Endothelial cell of umbilical vein (primary cell): ENCODE data around the gene VIP. TPM values are rescaled to one million over a fixed set of nuclear protein-coding genes. Genes with fewer than 3 reads are reported as not detected.
A peak's percentile ranks its signal among the peaks of the same experiment; 100 is the strongest.
"Not testable (repeated sequence)": the region's sequence is repeated elsewhere in the genome, so short reads cannot be mapped to it uniquely, and the experiment has no call there.

ENCODE experiments used
- BruUV-seq: library from RNA; stranded (reverse); fragments of 400-500 nt; replicated peaks from 2 replicates; lab custom pipeline; 2021; lab: Mats Ljungman, UMichigan
- CTCF ChIA-PET: fragments of 300-600, 350-600 bp; sonication (Branson Sonifier 250); formaldehyde crosslinking; loops from one replicate; lab custom pipeline; 2021; ENCODE audit warnings: antibody characterized with exemption, inconsistent platforms; lab: Charles Lee
- POLR2A ChIA-PET: fragments of 300-600, 350-600 bp; sonication (Branson Sonifier 250); formaldehyde crosslinking; loops from one replicate; lab custom pipeline; 2021; ENCODE audit warnings: antibody characterized with exemption, inconsistent platforms; lab: Charles Lee
- DNase-seq: peaks from one replicate; pipeline ENCODE4 v3.0.0-alpha.2; 2011; ENCODE audit warnings: low read depth, low spot score
- FAIRE-seq: peaks from 2 replicates; lab custom pipeline; 2011; peaks lifted over from hg19 to GRCh38; lab: Jason Lieb, UNC
- H2AFZ ChIP-seq: 2 replicates; pipeline ENCODE4 v1.6.0; 2012; ENCODE audit warnings: low read depth, low read length, control low read depth, inconsistent platforms
- H3K27ac ChIP-seq: 2 replicates; pipeline ENCODE4 v1.5.1; 2011; ENCODE audit warnings: low read depth, mild to moderate bottlenecking, control low read depth, low read length, moderate library complexity; ENCODE audit not compliant: insufficient read depth
- H3K27me3 ChIP-seq, 2 experiments: 2 replicates each; pipeline versions ENCODE4 v1.6.0 to v1.6.1; 2011; ENCODE audit warnings: low read length in 2 of 2, mixed read lengths in 1 of 2; ENCODE audit not compliant: control insufficient read depth in 2 of 2, insufficient read depth in 2 of 2
- H3K36me3 ChIP-seq, 2 experiments: 2 replicates in 1 of 2; 3 replicates in 1 of 2; pipeline ENCODE4 v1.5.1; 2011; ENCODE audit warnings: low read length in 2 of 2, mild to moderate bottlenecking in 1 of 2, moderate library complexity in 1 of 2; ENCODE audit not compliant: control insufficient read depth in 2 of 2, insufficient read depth in 2 of 2; ENCODE audit errors: extremely low read depth in 1 of 2
- H3K4me1 ChIP-seq: 3 replicates; pipeline ENCODE4 v1.5.1; 2011; ENCODE audit warnings: mild to moderate bottlenecking, low read length; ENCODE audit not compliant: control insufficient read depth, insufficient read depth; ENCODE audit errors: extremely low read depth
- H3K4me2 ChIP-seq: 2 replicates; pipeline ENCODE4 v1.6.1; 2011; ENCODE audit warnings: low read length, control low read depth, mixed read lengths; ENCODE audit not compliant: insufficient read depth
- H3K4me3 ChIP-seq, 3 experiments: fragments of 200-600 bp in 1 of 3; sonication (generic), shearing (Covaris generic) in 1 of 3; replicated peaks in 1 of 3; 2 replicates each; pipeline ENCODE4 v1.5.1; 2011 to 2016; ENCODE audit warnings: control low read depth in 3 of 3, low read length in 3 of 3, mild to moderate bottlenecking in 2 of 3, inconsistent platforms in 1 of 3, low read depth in 1 of 3, moderate library complexity in 1 of 3; ENCODE audit not compliant: insufficient read depth in 1 of 3
- H3K79me2 ChIP-seq: 2 replicates; pipeline ENCODE4 v1.6.0; 2012; ENCODE audit warnings: low read length, inconsistent platforms; ENCODE audit not compliant: control insufficient read depth, insufficient read depth
- H3K9ac ChIP-seq: replicated peaks from 2 replicates; pipeline ENCODE3; 2011; ENCODE audit warnings: low read length, control low read depth; ENCODE audit not compliant: insufficient read depth; ENCODE audit errors: extremely low read depth
- H3K9me1 ChIP-seq: replicated peaks from 3 replicates; pipeline ENCODE4 v1.6.0; 2011; ENCODE audit warnings: mild to moderate bottlenecking, low read length; ENCODE audit not compliant: control insufficient read depth, insufficient read depth; ENCODE audit errors: extremely low read depth
- H3K9me3 ChIP-seq: replicated peaks from 2 replicates; pipeline ENCODE4 v1.5.1; 2012; ENCODE audit warnings: low read length, inconsistent platforms; ENCODE audit not compliant: control insufficient read depth, insufficient read depth
- H4K20me1 ChIP-seq: replicated peaks from 2 replicates; pipeline ENCODE3; 2011; ENCODE audit warnings: mild to moderate bottlenecking, low read length; ENCODE audit not compliant: control insufficient read depth, insufficient read depth; ENCODE audit errors: extremely low read depth
- CTCF ChIP-seq, 2 donors: IDR thresholded peaks; 1 replicate in 1 of 2; 2 replicates in 1 of 2; pipeline ENCODE4 v1.5.1; 2011; ENCODE audit warnings: low read length in 2 of 2, mild to moderate bottlenecking in 2 of 2, moderate library complexity in 2 of 2, control low read depth in 1 of 2, inconsistent platforms in 1 of 2, low read depth in 1 of 2; ENCODE audit not compliant: insufficient read depth in 1 of 2; ENCODE audit errors: extremely low read depth in 1 of 2
- EZH2 ChIP-seq: IDR thresholded peaks from 2 replicates; pipeline ENCODE4 v1.6.1; 2012; ENCODE audit warnings: borderline replicate concordance, low read depth, mild to moderate bottlenecking, moderate library complexity, low read length, inconsistent platforms; ENCODE audit not compliant: severe bottlenecking
- FOS ChIP-seq: IDR thresholded peaks from 2 replicates; pipeline ENCODE4 v1.6.1; 2011; ENCODE audit warnings: mild to moderate bottlenecking, low read length, moderate library complexity, borderline replicate concordance; ENCODE audit not compliant: insufficient read depth
- GATA2 ChIP-seq: IDR thresholded peaks from 2 replicates; pipeline ENCODE4 v1.7.0; 2011; ENCODE audit warnings: low read depth, mild to moderate bottlenecking, moderate library complexity, mixed read lengths, low read length; ENCODE audit not compliant: insufficient read length, insufficient read depth
- JUN ChIP-seq: IDR thresholded peaks from 2 replicates; pipeline ENCODE4 v1.6.1; 2011; ENCODE audit warnings: borderline replicate concordance, low read depth; ENCODE audit not compliant: insufficient read length, insufficient read depth
- MAX ChIP-seq: IDR thresholded peaks from 2 replicates; pipeline ENCODE4 v1.6.1; 2011; ENCODE audit not compliant: insufficient read depth, insufficient read length
- POLR2A ChIP-seq: IDR thresholded peaks from 2 replicates; pipeline ENCODE4 v1.6.1; 2012; ENCODE audit warnings: low read depth, mild to moderate bottlenecking, control low read depth, low read length
- dilution Hi-C: fragments of 300-500 bp; cut with MboI; formaldehyde crosslinking; loops from one replicate; pipeline ENCODE4 v1.15.0; 2019; ENCODE audit warnings: low sequenced_read_pairs; ENCODE audit not compliant: extremely low pct_ligation_motif_present
- intact Hi-C: fragments of 100-400 bp; cut with micrococcal nuclease; formaldehyde crosslinking; loops from one replicate; pipeline ENCODE4 v1.10.0; 2022
- polyA plus RNA-seq, 4 experiments: library from polyadenylated mRNA; depleted of rRNA in 3 of 4; stranded (reverse) in 3 of 4; unstranded in 1 of 4; fragments of >200 nt; gene quantifications; 2 replicates each; pipeline versions ENCODE4 v1.2.1 to v1.2.3, GENCODE V29; 2011 to 2012; ENCODE audit warnings: missing spikeins in 1 of 4
- total RNA-seq: library from RNA; stranded (reverse); gene quantifications from 2 replicates; pipeline ENCODE4 v1.2.3, GENCODE V29; 2021

Gene VIP
- total and polyA plus RNA-seq, 2 donors (not counting 3 experiments of a cell fraction or from before 2014, with no cell fraction given), result 0.70 to 2.0 TPM

- peak; percentile 46 for DNase-seq
These were observed 48.7 kb upstream of the VIP start for GRCh38 chr6:152701863-152702401.

GRCh38 chr6:152703750-152704149, 46.8 kb upstream of the VIP start:
- dilution Hi-C loops, FAIRE-seq, H3K4me2 ChIP-seq, H2AFZ ChIP-seq, H3K36me3 ChIP-seq, DNase-seq, H3K9ac ChIP-seq, H3K9me3 ChIP-seq, BruUV-seq, POLR2A ChIA-PET, H3K4me3 ChIP-seq, H3K27ac ChIP-seq, H3K27me3 ChIP-seq, H3K9me1 ChIP-seq: not testable (repeated sequence)
- Histone ChIP-seq H4K20me1 (peaks cover 16% of the 10 kb centered on the region), H3K4me1 (peaks cover 33% of the 10 kb centered on the region), H3K79me2 (peaks cover 99% of the 10 kb centered on the region)
- intact Hi-C loops, result loop anchor here (5.0 kb wide), 2 partner anchors 389 to 401 kb away; no protein-coding TSS in a partner anchor
- CTCF ChIA-PET, result interaction anchor here (1.0 to 1.1 kb wide), 3 partner anchors 10 to 33 kb away, joined by 3 read pairs; no protein-coding TSS in a partner anchor

More at GRCh38 chr6:152701863-152702401, 48.7 kb upstream of the VIP start:
- Histone ChIP-seq H3K27ac (peak overlapping the region; percentile 92), H3K27me3 (no peaks in the 10 kb centered on the region), H3K36me3 (peaks cover 0 to 6% of the 10 kb centered on the region in 2 experiments), H4K20me1 (peaks cover 8% of the 10 kb centered on the region), H3K4me1 (peaks cover 38% of the 10 kb centered on the region), H3K9me1 (no peaks in the 10 kb centered on the region), H3K9ac (peak overlapping the region; percentile 99), H3K4me2 (peak overlapping the region; percentile 100), H3K4me3 (peak overlapping the region in 2 of 3 experiments; percentile 57 to 97), H3K79me2 (peaks cover 90% of the 10 kb centered on the region), H2AFZ (no peak overlapping the region), H3K9me3 (no peaks in the 10 kb centered on the region)
- BruUV-seq, result no TSS peak
- peak; percentile 11 for TF ChIP-seq FOS
- TF ChIP-seq POLR2A, result no peak
- no peak for TF ChIP-seq MAX
- TF ChIP-seq JUN, result no peak
- TF ChIP-seq GATA2, result no peak
- no peak for TF ChIP-seq EZH2
- TF ChIP-seq CTCF (IDR thresholded peaks at IDR 0.05; ENCODE audit: extremely low read depth in 1 of 2, insufficient read depth in 1 of 2, low read depth in 1 of 2, low read length in 2 of 2), result no peak
- FAIRE-seq, result no peak
- POLR2A ChIA-PET, result interaction anchor here (1.2 to 2.6 kb wide), 3 partner anchors 12 to 30 kb away, joined by 3 to 15 read pairs (median 12); no protein-coding TSS in a partner anchor
- dilution Hi-C loops (no loop called here), intact Hi-C loops (loop anchor here (1.0 to 5.0 kb wide), 5 partner anchors 19 to 400 kb away; no protein-coding TSS in a partner anchor)
- CTCF ChIA-PET, result interaction anchor here (0.6 to 3.1 kb wide), 14 partner anchors 11 to 400 kb away, joined by 3 to 27 read pairs (median 6); partner anchors contain the start of gene SYNE1
